H1 (cell line): ENCODE data around the gene PACSIN2. TPM values are rescaled to one million over a fixed set of nuclear protein-coding genes. Genes with fewer than 3 reads are reported as not detected.

ENCODE experiments used
- CTCF ChIA-PET: fragments of 300-600 bp; sonication (Branson Sonifier 250); formaldehyde crosslinking; loops from one replicate; lab custom pipeline; 2021; ENCODE audit not compliant: partially characterized antibody; lab: Charles Lee
- POLR2A ChIA-PET: fragments of 300-600 bp; sonication (Branson Sonifier 250); formaldehyde crosslinking; loops from one replicate; lab custom pipeline; 2021; ENCODE audit warnings: inconsistent platforms; ENCODE audit not compliant: partially characterized antibody; lab: Charles Lee
- DNase-seq, 2 experiments: peaks; one replicate each; pipeline versions ENCODE4 v3.0.0 to v3.0.0-alpha.2; 2010 to 2022; ENCODE audit warnings: low spot score in 2 of 2, low read depth in 1 of 2, mixed read lengths in 1 of 2
- FAIRE-seq: peaks from 2 replicates; lab custom pipeline; 2011; peaks lifted over from hg19 to GRCh38; lab: Jason Lieb, UNC
- H2AFZ ChIP-seq: 2 replicates; pipeline ENCODE4 v1.8.1; 2012; ENCODE audit warnings: low read length, inconsistent platforms
- H2AK5ac ChIP-seq: 2 replicates; pipeline ENCODE4 v1.6.1; 2013; ENCODE audit warnings: low read depth, low read length
- H2BK120ac ChIP-seq: replicated peaks from 2 replicates; pipeline ENCODE3; 2013; ENCODE audit warnings: low read depth, low read length, inconsistent platforms
- H2BK12ac ChIP-seq: 2 replicates; pipeline ENCODE4 v1.6.1; 2013; ENCODE audit warnings: low read depth, low read length
- H2BK15ac ChIP-seq: 2 replicates; pipeline ENCODE4 v1.6.1; 2013; ENCODE audit warnings: low read length
- H2BK20ac ChIP-seq: 2 replicates; pipeline ENCODE4 v1.6.1; 2013; ENCODE audit warnings: low read length
- H2BK5ac ChIP-seq: 2 replicates; pipeline ENCODE4 v1.6.1; 2013; ENCODE audit warnings: low read depth, low read length
- H3K14ac ChIP-seq: 2 replicates; pipeline ENCODE4 v1.6.1; 2013; ENCODE audit warnings: inconsistent platforms; ENCODE audit not compliant: insufficient read length
- H3K18ac ChIP-seq: 2 replicates; pipeline ENCODE4 v1.6.1; 2013; ENCODE audit warnings: low read length; ENCODE audit errors: extremely low read depth
- H3K23ac ChIP-seq: 2 replicates; pipeline ENCODE4 v1.6.1; 2013; ENCODE audit warnings: inconsistent platforms; ENCODE audit not compliant: insufficient read length
- H3K23me2 ChIP-seq: 2 replicates; pipeline ENCODE4 v1.6.1; 2013; ENCODE audit warnings: low read depth, low read length
- H3K27ac ChIP-seq: 2 replicates; pipeline ENCODE4 v1.6.1; 2011; ENCODE audit warnings: low read depth, low read length, inconsistent platforms
- H3K27me3 ChIP-seq, 4 experiments: replicated peaks in 1 of 4; 1 replicate in 1 of 4; 2 replicates in 3 of 4; pipeline versions ENCODE4 v1.6.1 to v1.8.1; 2011 to 2013; ENCODE audit warnings: low read length in 3 of 4, mild to moderate bottlenecking in 3 of 4, inconsistent platforms in 2 of 4, mixed read lengths in 2 of 4, moderate library complexity in 1 of 4; ENCODE audit not compliant: control insufficient read depth in 3 of 4, insufficient read depth in 3 of 4; ENCODE audit errors: extremely low read depth in 1 of 4
- H3K36me3 ChIP-seq, 4 experiments: 2 replicates each; pipeline versions ENCODE4 v1.6.1 to v1.8.1; 2011 to 2013; ENCODE audit warnings: mild to moderate bottlenecking in 4 of 4, low read length in 3 of 4, moderate library complexity in 2 of 4, control low read depth in 1 of 4, inconsistent platforms in 1 of 4; ENCODE audit not compliant: insufficient read depth in 4 of 4, control insufficient read depth in 2 of 4
- H3K4ac ChIP-seq: replicated peaks from 2 replicates; pipeline ENCODE3; 2013; ENCODE audit warnings: low read length, low read depth, mixed read lengths, inconsistent platforms; ENCODE audit not compliant: insufficient read length
- H3K4me1 ChIP-seq, 4 experiments: replicated peaks in 1 of 4; 1 replicate in 1 of 4; 2 replicates in 3 of 4; pipeline versions ENCODE4 v1.6.1 to v1.8.1; 2011 to 2013; ENCODE audit warnings: low read length in 3 of 4, inconsistent platforms in 2 of 4, mixed read lengths in 1 of 4; ENCODE audit not compliant: insufficient read depth in 4 of 4, control insufficient read depth in 3 of 4
- H3K4me2 ChIP-seq, 2 experiments: 2 replicates each; pipeline versions ENCODE4 v1.6.1 to v1.8.1; 2011 to 2013; ENCODE audit warnings: low read depth in 2 of 2, low read length in 2 of 2, control low read depth in 1 of 2, inconsistent platforms in 1 of 2, mild to moderate bottlenecking in 1 of 2; ENCODE audit not compliant: insufficient read depth in 1 of 2
- H3K4me3 ChIP-seq, 4 experiments: fragments of 200-600, 300-600 bp in 1 of 4; sonication (generic), shearing (Covaris generic), sonication (Bioruptor Twin) in 1 of 4; 2 replicates each; pipeline versions ENCODE4 v1.5.1 to v1.8.1; 2011 to 2016; ENCODE audit warnings: low read length in 4 of 4, low read depth in 3 of 4, control low read depth in 2 of 4, inconsistent platforms in 2 of 4, mild to moderate bottlenecking in 2 of 4, mixed read lengths in 1 of 4, moderate library complexity in 1 of 4; ENCODE audit not compliant: insufficient read depth in 2 of 4; ENCODE audit errors: extremely low read depth in 1 of 4
- H3K56ac ChIP-seq: replicated peaks from 2 replicates; pipeline ENCODE3; 2013; ENCODE audit warnings: low read depth, mild to moderate bottlenecking, mixed read lengths, low read length, inconsistent platforms; ENCODE audit not compliant: insufficient read length
- H3K79me1 ChIP-seq: 2 replicates; pipeline ENCODE4 v1.6.1; 2013; ENCODE audit warnings: low read depth, low read length, control low read depth
- H3K79me2 ChIP-seq, 2 experiments: 2 replicates each; pipeline versions ENCODE4 v1.6.1 to v1.8.1; 2012 to 2013; ENCODE audit warnings: low read length in 2 of 2, mild to moderate bottlenecking in 2 of 2, inconsistent platforms in 1 of 2; ENCODE audit not compliant: insufficient read depth in 2 of 2, control insufficient read depth in 1 of 2
- H3K9ac ChIP-seq, 4 experiments: replicated peaks in 1 of 4; 1 replicate in 1 of 4; 2 replicates in 3 of 4; pipeline versions ENCODE4 v1.6.1 to v1.8.1; 2011 to 2013; ENCODE audit warnings: low read depth in 3 of 4, low read length in 3 of 4, control low read depth in 2 of 4, mild to moderate bottlenecking in 2 of 4, moderate library complexity in 2 of 4, inconsistent platforms in 1 of 4; ENCODE audit errors: extremely low read depth in 1 of 4
- H3K9me3 ChIP-seq, 2 experiments: 2 replicates each; pipeline versions ENCODE4 v1.6.1 to v1.8.1; 2012 to 2013; ENCODE audit warnings: mild to moderate bottlenecking in 2 of 2, moderate library complexity in 2 of 2, control low read depth in 1 of 2, inconsistent platforms in 1 of 2, low read depth in 1 of 2, low read length in 1 of 2, mixed read lengths in 1 of 2; ENCODE audit not compliant: insufficient read depth in 2 of 2
- H4K20me1 ChIP-seq, 2 experiments: replicated peaks in 1 of 2; 2 replicates each; pipeline versions ENCODE3 to v1.8.1; 2011 to 2013; ENCODE audit warnings: inconsistent platforms in 2 of 2, low read length in 2 of 2, mild to moderate bottlenecking in 1 of 2; ENCODE audit not compliant: insufficient read depth in 2 of 2, control insufficient read depth in 1 of 2
- H4K5ac ChIP-seq: 2 replicates; pipeline ENCODE4 v1.6.1; 2013; ENCODE audit warnings: low read length, low read depth, mixed read lengths, inconsistent platforms; ENCODE audit not compliant: insufficient read length
- H4K8ac ChIP-seq: 2 replicates; pipeline ENCODE4 v1.8.0; 2013; ENCODE audit warnings: mild to moderate bottlenecking, moderate library complexity, low read length, inconsistent platforms; ENCODE audit not compliant: insufficient read depth; ENCODE audit errors: extremely low read depth
- H4K91ac ChIP-seq: replicated peaks from 2 replicates; pipeline ENCODE3; 2013; ENCODE audit warnings: low read length, mixed read lengths, inconsistent platforms; ENCODE audit not compliant: insufficient read length
- ASH2L ChIP-seq: fragments of 200-600, 300-600 bp; sonication (generic); IDR thresholded peaks from one replicate; pipeline ENCODE4 v1.7.1; 2017; ENCODE audit warnings: low read length
- CHD1 ChIP-seq: IDR thresholded peaks from 2 replicates; pipeline ENCODE4 v1.6.1; 2012; ENCODE audit warnings: low read depth, low read length, improper control_type of control experiment
- GABPA ChIP-seq: IDR thresholded peaks from 2 replicates; pipeline ENCODE4 v1.6.1; 2011; ENCODE audit warnings: mild to moderate bottlenecking, low read length, moderate library complexity, borderline replicate concordance; ENCODE audit not compliant: insufficient read depth
- HDAC2 ChIP-seq, 2 experiments: fragments of 300-600 bp in 1 of 2; sonication (generic) in 1 of 2; IDR thresholded peaks; 2 replicates each; pipeline ENCODE4 v1.6.1; 2011 to 2012; ENCODE audit warnings: low read depth in 2 of 2, low read length in 2 of 2, mild to moderate bottlenecking in 2 of 2, moderate library complexity in 2 of 2, borderline replicate concordance in 1 of 2, inconsistent platforms in 1 of 2
- HDAC6 ChIP-seq: IDR thresholded peaks from one replicate; pipeline ENCODE4 v1.7.1; 2012; ENCODE audit warnings: low read depth, mild to moderate bottlenecking, inconsistent platforms, low read length, moderate library complexity
- KDM5A ChIP-seq: fragments of 200-600 bp; IDR thresholded peaks from 2 replicates; pipeline ENCODE4 v1.7.1; 2012; ENCODE audit warnings: mild to moderate bottlenecking, low read length, inconsistent platforms, mixed read lengths
- POLR2A ChIP-seq, 2 experiments: IDR thresholded peaks; 1 replicate in 1 of 2; 2 replicates in 1 of 2; pipeline ENCODE4 v1.6.1; 2011; ENCODE audit warnings: low read depth in 2 of 2, low read length in 2 of 2, mild to moderate bottlenecking in 2 of 2; ENCODE audit errors: control extremely low read depth in 1 of 2
- SIX5 ChIP-seq: IDR thresholded peaks from 2 replicates; pipeline ENCODE4 v1.6.1; 2011; ENCODE audit warnings: mild to moderate bottlenecking, low read depth, low read length
- WGBS, 2 experiments: shearing (Covaris generic) in 1 of 2; methylation state at CpG; one replicate each; pipeline versions ENCODE4 v1.1.6 to v1.1.7; 2013 to 2015; ENCODE audit warnings: low lambda C conversion rate in 2 of 2, mixed read lengths in 2 of 2, inconsistent platforms in 1 of 2, low coverage in 1 of 2, missing lambda C conversion rate in 1 of 2; ENCODE audit not compliant: insufficient replicate concordance in 2 of 2, insufficient coverage in 1 of 2, insufficient read length in 1 of 2; ENCODE audit errors: extremely low coverage in 1 of 2, missing lambda C conversion rate in 1 of 2; 5-methylcytosine and 5-hydroxymethylcytosine counted together
- polyA plus RNA-seq, 7 experiments: library from polyadenylated mRNA; depleted of rRNA in 3 of 7; stranded (reverse) in 5 of 7; unstranded in 2 of 7; fragments of >200 nt in 5 of 7; fragments of 200-250 nt in 2 of 7; gene quantifications; 1 replicate in 5 of 7; 2 replicates in 1 of 7; 4 replicates in 1 of 7; pipeline versions ENCODE4 v1.2.1 to v1.2.3, GENCODE V29; 2011 to 2013; ENCODE audit warnings: missing spikeins in 2 of 7, mixed read lengths in 2 of 7
- total RNA-seq: library from RNA; stranded (reverse); fragmentation: NEBNext Ultra II Directional; extraction: Animal tissue kit (Norgen Biotek cat#: 25700); gene quantifications from 2 replicates; pipeline ENCODE4 v1.2.1, GENCODE V29; 2021

The PACSIN2 gene
- total and polyA plus RNA-seq, 2 of the 8 experiments (the other 6 are each of a cell fraction or from before 2014, with no cell fraction given): 44.8 to 64.2 TPM

DNA sequence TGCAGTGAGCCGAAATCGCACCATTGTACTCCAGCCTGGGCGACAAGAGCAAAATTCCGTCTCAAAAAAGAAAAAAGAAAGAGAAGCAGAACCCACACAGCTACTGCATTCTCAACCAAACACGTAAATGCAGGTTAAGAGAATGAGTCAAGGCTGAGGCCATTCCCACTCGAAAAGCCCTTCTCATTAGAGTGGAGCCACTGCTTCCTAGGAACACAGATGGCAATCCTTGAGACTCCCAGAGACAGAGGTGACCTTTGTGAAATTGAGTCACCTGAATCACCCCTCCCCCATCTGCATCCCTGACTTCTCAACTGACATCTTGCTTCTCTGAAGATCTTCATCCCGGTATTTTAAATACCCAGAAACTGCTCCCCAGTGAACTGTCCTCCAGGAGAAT is 8.2 kb downstream of the PACSIN2 start:
- Histone ChIP-seq H4K91ac (no peak overlapping the region), H2BK12ac (no peak overlapping the region), H3K23ac (no peak overlapping the region), H2AK5ac (no peak overlapping the region), H3K23me2 (no peaks in the 10 kb centered on the region), H4K8ac (no peak overlapping the region), H4K5ac (no peak overlapping the region), H3K9ac (no peak overlapping the region), H3K18ac (no peak overlapping the region; the same call in 1 of the 2 replicates), H3K27me3 (no peaks in the 10 kb centered on the region), H2BK15ac (no peak overlapping the region), H4K20me1 (peaks cover 13 to 31% of the 10 kb centered on the region in 2 experiments), H3K14ac (no peak overlapping the region), H3K4me3 (no peak overlapping the region), H3K36me3 (no peaks in the 10 kb centered on the region), H2AFZ (no peak overlapping the region), H3K79me1 (peaks cover 21% of the 10 kb centered on the region), H2BK120ac (no peak overlapping the region), H3K4me1 (peaks cover 6 to 28% (median 17%) of the 10 kb centered on the region in 4 experiments), H3K9me3 (no peaks in the 10 kb centered on the region), H3K4me2 (no peak overlapping the region), H3K79me2 (peaks cover 31 to 99% of the 10 kb centered on the region in 2 experiments), H2BK20ac (no peak overlapping the region), H2BK5ac (no peak overlapping the region), H3K4ac (no peak overlapping the region), H3K56ac (no peak overlapping the region), H3K27ac (no peak overlapping the region)
- ChIA-PET CTCF (interaction anchor here (1.2 to 1.5 kb wide), 2 partner anchors 27 to 138 kb away, joined by 4 to 8 read pairs; no protein-coding TSS in a partner anchor), POLR2A (interaction anchor here (0.7 to 8.8 kb wide), 3 partner anchors 8 to 88 kb away, joined by 3 to 94 read pairs (median 3); partner anchors contain the start of gene PACSIN2)
- no peak for FAIRE-seq
- WGBS, 2 experiments: 89% methylated on average over 7 of the region's 7 CpGs; no CpG with 5 or more reads in 1 of the 2 experiments
- no peak for DNase-seq
- no peak for TF ChIP-seq HDAC6
- TF ChIP-seq ASH2L: no peak
- TF ChIP-seq CHD1: no peak
- no peak for TF ChIP-seq KDM5A
- TF ChIP-seq SIX5: no peak
- TF ChIP-seq GABPA: no peak
- no peak for TF ChIP-seq HDAC2 (IDR thresholded peaks at IDR 0.05; ENCODE audit: borderline replicate concordance in 1 of 2, low read depth in 2 of 2, low read length in 2 of 2)
- TF ChIP-seq POLR2A (IDR thresholded peaks at IDR 0.05; ENCODE audit: control extremely low read depth in 1 of 2, low read depth in 2 of 2, low read length in 2 of 2): no peak
